AG09309 (cell line): ENCODE measurements around the gene SYNDIG1.

Experiments used
- DNase-seq: peaks from one replicate; pipeline ENCODE4 v3.0.0-alpha.2; 2010; ENCODE audit warnings: low read depth
- H3K4me3 ChIP-seq: 2 replicates; pipeline ENCODE4 v1.5.1; 2011; ENCODE audit warnings: mild to moderate bottlenecking, low read depth, low read length, moderate library complexity; ENCODE audit not compliant: control insufficient read depth
- TF ChIP-seq, protein P1 (sequence below): IDR thresholded peaks from 2 replicates; pipeline ENCODE4 v1.5.1; 2011; ENCODE audit warnings: mild to moderate bottlenecking, low read depth, low read length, inconsistent platforms; ENCODE audit not compliant: insufficient read depth, control insufficient read depth; ENCODE audit errors: missing control alignments

The SYNDIG1 gene

DNA sequence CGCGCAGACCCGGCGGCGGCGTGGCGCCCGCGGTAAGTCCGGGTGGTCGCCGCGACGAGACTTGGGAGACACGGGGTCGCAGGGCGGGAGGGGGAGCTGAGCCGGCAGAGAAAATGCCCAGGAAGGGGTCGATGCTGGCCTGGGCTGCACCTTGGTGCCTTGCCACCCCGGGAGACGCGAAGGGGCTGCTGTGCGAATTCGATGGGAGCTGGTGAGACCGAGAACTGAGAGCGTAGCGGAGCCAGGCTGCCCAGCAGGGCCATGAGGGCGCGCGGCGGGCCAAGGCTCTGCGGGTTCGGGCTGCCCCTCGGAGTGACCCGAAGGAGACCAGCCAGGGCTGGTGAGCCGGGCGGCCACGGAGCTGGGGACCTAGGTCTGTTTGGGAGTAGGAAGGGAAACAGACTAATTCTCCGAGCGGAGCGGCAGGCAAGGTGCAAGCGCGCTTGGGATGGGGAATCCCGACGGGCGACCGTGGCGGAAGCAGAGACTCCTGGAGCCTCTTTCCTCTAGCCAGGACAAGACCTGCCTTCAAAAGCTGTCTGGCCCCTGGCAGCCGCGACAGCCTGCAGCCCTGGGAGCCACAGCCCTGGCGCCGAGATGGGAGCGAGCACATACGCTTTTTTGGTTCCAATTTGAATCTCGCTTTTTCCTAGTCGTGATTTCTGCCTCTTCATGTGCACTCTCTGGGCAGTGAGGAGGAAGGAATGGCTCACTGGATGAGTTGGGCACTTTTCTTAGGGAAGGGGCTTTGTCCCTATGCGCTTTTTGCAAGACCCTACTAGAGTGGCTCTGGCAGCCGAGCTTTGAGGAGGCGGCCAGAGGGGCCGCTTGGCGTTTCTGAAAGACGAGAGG is 691 bp downstream of the SYNDIG1 start:
- DNase-seq, result no peak
- TF ChIP-seq, protein P1, sequence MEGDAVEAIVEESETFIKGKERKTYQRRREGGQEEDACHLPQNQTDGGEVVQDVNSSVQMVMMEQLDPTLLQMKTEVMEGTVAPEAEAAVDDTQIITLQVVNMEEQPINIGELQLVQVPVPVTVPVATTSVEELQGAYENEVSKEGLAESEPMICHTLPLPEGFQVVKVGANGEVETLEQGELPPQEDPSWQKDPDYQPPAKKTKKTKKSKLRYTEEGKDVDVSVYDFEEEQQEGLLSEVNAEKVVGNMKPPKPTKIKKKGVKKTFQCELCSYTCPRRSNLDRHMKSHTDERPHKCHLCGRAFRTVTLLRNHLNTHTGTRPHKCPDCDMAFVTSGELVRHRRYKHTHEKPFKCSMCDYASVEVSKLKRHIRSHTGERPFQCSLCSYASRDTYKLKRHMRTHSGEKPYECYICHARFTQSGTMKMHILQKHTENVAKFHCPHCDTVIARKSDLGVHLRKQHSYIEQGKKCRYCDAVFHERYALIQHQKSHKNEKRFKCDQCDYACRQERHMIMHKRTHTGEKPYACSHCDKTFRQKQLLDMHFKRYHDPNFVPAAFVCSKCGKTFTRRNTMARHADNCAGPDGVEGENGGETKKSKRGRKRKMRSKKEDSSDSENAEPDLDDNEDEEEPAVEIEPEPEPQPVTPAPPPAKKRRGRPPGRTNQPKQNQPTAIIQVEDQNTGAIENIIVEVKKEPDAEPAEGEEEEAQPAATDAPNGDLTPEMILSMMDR, result no peak
- H3K4me3 ChIP-seq, result peak overlapping the region; percentile 50

DNA sequence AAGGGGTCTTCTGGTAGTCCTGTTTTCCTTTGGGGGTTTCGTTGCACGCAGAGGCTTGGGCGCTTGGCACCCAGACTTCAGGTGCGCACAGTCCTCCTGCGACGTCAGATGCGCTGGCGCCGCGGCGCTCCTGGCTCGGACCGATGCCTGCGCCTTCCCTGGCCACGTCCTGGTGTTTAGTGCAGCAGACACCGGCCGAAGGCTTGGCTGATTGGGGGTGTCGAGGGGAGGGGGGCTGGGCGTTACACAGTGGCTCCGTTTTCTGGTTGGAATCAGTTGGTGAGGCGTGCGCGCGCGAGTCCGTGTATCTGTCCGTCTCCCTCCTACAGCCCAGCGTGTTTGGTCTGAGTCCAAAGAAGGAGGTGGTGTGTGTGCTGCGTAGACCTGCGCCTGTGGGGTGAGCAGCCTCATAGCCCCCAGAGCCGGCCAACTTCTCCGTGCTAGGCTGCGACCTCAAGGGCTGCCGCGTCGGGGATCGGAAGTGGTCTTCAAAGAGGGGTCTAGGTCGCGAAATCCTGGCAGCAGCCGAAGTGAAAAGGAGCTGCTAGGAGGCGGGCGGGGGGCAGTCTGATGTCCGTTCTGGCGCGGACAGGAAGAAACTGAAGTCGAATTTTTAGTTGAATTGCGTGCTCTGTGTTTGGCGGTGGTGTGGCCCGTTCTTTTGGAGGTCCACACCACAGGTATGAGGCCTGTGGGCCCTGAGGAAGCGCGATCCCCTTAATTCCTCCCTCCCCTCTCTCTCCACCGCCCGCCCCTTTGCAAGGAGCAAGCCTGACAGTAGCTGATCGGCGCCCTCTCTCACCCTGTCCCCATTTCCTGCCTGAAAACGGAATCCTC is 1.5 kb downstream of the SYNDIG1 start:
- TF ChIP-seq, protein P1, result no peak
- peak overlapping the region; percentile 50 for H3K4me3 ChIP-seq
- DNase-seq, result no peak

DNA sequence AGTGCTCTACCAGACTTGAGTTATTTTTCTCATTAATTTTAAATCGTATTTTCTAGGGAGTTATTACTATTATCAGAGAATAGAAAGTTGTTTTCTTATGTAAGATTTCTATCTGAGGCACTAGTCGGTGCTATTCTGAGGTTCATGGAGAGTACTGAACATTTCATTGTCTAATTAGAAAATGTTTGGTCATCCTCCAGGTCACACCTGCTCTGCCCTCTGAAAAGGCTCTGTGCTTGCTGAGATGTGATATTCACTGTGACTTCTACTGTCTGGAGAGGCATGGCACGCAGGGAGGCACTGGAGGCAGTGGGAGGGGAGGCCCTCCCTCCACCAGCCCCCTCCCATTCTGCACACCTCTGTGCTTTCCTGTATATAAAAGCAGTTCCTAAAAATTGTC is 3.0 kb downstream of the SYNDIG1 start:
- no peak overlapping the region for H3K4me3 ChIP-seq
- TF ChIP-seq, protein P1, result no peak
- DNase-seq, result no peak

DNA sequence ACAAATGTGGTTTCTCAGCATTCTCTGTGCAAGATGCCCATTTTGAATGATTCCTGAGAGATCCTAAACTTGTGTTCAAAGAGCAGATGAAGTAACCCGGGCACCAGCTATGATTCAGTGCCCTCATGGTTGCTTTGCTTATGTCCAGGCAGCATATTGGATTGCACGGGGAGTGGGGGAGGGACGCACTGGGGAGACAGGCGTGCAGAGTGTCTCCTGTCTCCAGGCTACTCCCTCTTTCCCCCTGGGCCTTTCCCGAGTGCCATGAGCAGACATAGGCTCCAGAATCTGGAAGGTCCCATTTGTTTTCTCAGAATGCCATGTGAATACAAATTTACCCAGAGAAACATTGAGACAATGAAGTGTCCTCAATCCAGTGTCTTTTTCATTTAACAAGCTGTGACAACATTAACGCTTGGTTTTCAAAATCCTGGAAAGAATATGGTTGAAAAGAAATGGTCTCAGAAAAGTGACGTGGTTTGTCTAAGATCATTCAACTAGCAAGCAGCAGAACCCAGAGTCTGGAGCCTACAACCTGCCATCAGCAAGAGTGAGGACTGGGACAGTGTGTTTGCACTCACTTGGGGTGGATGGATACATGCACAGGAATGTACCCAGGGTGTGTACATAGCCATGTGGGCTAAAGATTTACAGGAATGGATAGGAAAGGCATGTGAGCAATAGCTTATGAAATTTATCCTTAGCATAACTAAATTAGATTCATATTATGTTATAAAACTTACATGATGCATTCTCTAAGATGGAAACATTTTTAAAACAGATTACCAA is 4.2 kb downstream of the SYNDIG1 start:
- no peak overlapping the region for H3K4me3 ChIP-seq
- no peak for DNase-seq
- TF ChIP-seq, protein P1, result no peak

DNA sequence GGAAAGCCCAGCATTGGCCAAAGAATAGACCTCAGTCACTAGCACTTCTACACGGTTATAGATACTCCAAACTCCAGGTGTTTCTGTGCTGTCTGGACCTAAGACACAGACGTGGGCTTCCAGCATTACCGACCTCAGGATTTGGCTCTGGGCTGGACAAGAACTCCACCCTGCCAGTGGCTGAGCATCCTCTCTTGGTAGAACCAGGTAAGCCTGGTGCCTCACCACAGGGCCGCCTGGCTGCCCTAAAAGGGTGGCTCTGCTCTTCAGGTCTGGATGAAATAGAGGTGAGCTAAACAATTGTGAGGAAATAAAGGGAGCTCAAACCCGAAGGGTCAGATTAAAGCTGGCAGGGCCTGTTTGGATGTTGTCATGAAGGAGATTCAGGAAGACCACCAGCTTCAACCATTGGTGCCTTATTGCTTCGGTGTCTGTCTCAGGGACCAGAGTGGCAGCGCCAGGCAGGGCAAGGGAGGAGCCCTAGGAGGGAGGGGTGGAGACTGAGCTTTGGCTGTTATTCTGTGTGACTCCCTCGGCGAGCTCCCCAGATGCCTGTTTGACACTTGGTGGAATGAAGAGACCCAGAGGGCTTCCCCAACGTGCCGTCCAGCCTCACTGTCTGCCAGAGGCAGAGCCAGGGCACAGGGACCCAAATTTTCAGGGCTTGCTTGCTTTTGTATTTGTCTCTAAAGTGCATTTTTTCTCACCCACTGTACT is 8.6 kb downstream of the SYNDIG1 start:
- no peak overlapping the region for H3K4me3 ChIP-seq
- DNase-seq, result no peak
- TF ChIP-seq, protein P1, result no peak

DNA sequence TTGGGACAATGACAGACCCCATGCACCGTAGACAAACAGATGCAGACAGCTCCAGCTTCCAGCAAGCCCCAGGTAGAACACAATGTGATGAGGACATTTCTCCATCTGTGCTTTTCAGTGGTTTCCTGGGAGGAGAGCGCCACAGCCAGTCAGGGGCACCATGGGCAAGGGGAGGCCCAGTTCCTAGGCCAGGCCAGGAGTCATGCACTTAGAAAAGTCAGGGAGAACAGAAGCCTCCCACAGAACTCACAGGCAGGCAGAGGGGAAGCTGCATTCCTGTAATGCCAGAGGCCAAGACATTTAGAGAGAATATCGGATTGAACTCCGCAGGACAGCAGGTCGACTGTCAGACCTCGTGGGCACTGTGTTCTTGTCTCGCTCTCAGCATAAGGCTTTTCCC is 9.2 kb downstream of the SYNDIG1 start:
- H3K4me3 ChIP-seq, result no peak overlapping the region
- no peak for DNase-seq
- TF ChIP-seq, protein P1, result no peak
